Endothelial cell of umbilical vein (primary cell): ENCODE results near the gene PTPRU. TPM values are rescaled to one million over a fixed set of nuclear protein-coding genes. Genes with fewer than 3 reads are reported as not detected.

ENCODE experiments used
- BruUV-seq: library from RNA; stranded (reverse); fragments of 400-500 nt; replicated peaks from 2 replicates; lab custom pipeline; 2021; lab: Mats Ljungman, UMichigan
- CTCF ChIA-PET: fragments of 300-600, 350-600 bp; sonication (Branson Sonifier 250); formaldehyde crosslinking; loops from one replicate; lab custom pipeline; 2021; ENCODE audit warnings: antibody characterized with exemption, inconsistent platforms; lab: Charles Lee
- POLR2A ChIA-PET: fragments of 300-600, 350-600 bp; sonication (Branson Sonifier 250); formaldehyde crosslinking; loops from one replicate; lab custom pipeline; 2021; ENCODE audit warnings: antibody characterized with exemption, inconsistent platforms; lab: Charles Lee
- DNase-seq: peaks from one replicate; pipeline ENCODE4 v3.0.0-alpha.2; 2011; ENCODE audit warnings: low read depth, low spot score
- FAIRE-seq: peaks from 2 replicates; lab custom pipeline; 2011; peaks lifted over from hg19 to GRCh38; lab: Jason Lieb, UNC
- H2AFZ ChIP-seq: 2 replicates; pipeline ENCODE4 v1.6.0; 2012; ENCODE audit warnings: low read depth, low read length, control low read depth, inconsistent platforms
- H3K27ac ChIP-seq: 2 replicates; pipeline ENCODE4 v1.5.1; 2011; ENCODE audit warnings: low read depth, mild to moderate bottlenecking, control low read depth, low read length, moderate library complexity; ENCODE audit not compliant: insufficient read depth
- H3K27me3 ChIP-seq, 2 experiments: 2 replicates each; pipeline versions ENCODE4 v1.6.0 to v1.6.1; 2011; ENCODE audit warnings: low read length in 2 of 2, mixed read lengths in 1 of 2; ENCODE audit not compliant: control insufficient read depth in 2 of 2, insufficient read depth in 2 of 2
- H3K36me3 ChIP-seq, 2 experiments: 2 replicates in 1 of 2; 3 replicates in 1 of 2; pipeline ENCODE4 v1.5.1; 2011; ENCODE audit warnings: low read length in 2 of 2, mild to moderate bottlenecking in 1 of 2, moderate library complexity in 1 of 2; ENCODE audit not compliant: control insufficient read depth in 2 of 2, insufficient read depth in 2 of 2; ENCODE audit errors: extremely low read depth in 1 of 2
- H3K4me1 ChIP-seq: 3 replicates; pipeline ENCODE4 v1.5.1; 2011; ENCODE audit warnings: mild to moderate bottlenecking, low read length; ENCODE audit not compliant: control insufficient read depth, insufficient read depth; ENCODE audit errors: extremely low read depth
- H3K4me2 ChIP-seq: 2 replicates; pipeline ENCODE4 v1.6.1; 2011; ENCODE audit warnings: low read length, control low read depth, mixed read lengths; ENCODE audit not compliant: insufficient read depth
- H3K4me3 ChIP-seq, 3 experiments: fragments of 200-600 bp in 1 of 3; sonication (generic), shearing (Covaris generic) in 1 of 3; replicated peaks in 1 of 3; 2 replicates each; pipeline ENCODE4 v1.5.1; 2011 to 2016; ENCODE audit warnings: control low read depth in 3 of 3, low read length in 3 of 3, mild to moderate bottlenecking in 2 of 3, inconsistent platforms in 1 of 3, low read depth in 1 of 3, moderate library complexity in 1 of 3; ENCODE audit not compliant: insufficient read depth in 1 of 3
- H3K79me2 ChIP-seq: 2 replicates; pipeline ENCODE4 v1.6.0; 2012; ENCODE audit warnings: low read length, inconsistent platforms; ENCODE audit not compliant: control insufficient read depth, insufficient read depth
- H3K9ac ChIP-seq: replicated peaks from 2 replicates; pipeline ENCODE3; 2011; ENCODE audit warnings: low read length, control low read depth; ENCODE audit not compliant: insufficient read depth; ENCODE audit errors: extremely low read depth
- H3K9me1 ChIP-seq: replicated peaks from 3 replicates; pipeline ENCODE4 v1.6.0; 2011; ENCODE audit warnings: mild to moderate bottlenecking, low read length; ENCODE audit not compliant: control insufficient read depth, insufficient read depth; ENCODE audit errors: extremely low read depth
- H3K9me3 ChIP-seq: replicated peaks from 2 replicates; pipeline ENCODE4 v1.5.1; 2012; ENCODE audit warnings: low read length, inconsistent platforms; ENCODE audit not compliant: control insufficient read depth, insufficient read depth
- H4K20me1 ChIP-seq: replicated peaks from 2 replicates; pipeline ENCODE3; 2011; ENCODE audit warnings: mild to moderate bottlenecking, low read length; ENCODE audit not compliant: control insufficient read depth, insufficient read depth; ENCODE audit errors: extremely low read depth
- GATA2 ChIP-seq: IDR thresholded peaks from 2 replicates; pipeline ENCODE4 v1.7.0; 2011; ENCODE audit warnings: low read depth, mild to moderate bottlenecking, moderate library complexity, mixed read lengths, low read length; ENCODE audit not compliant: insufficient read length, insufficient read depth
- MYC ChIP-seq: IDR thresholded peaks from one replicate; pipeline ENCODE4 v1.6.1; 2011; ENCODE audit warnings: mild to moderate bottlenecking, low read depth, low read length
- POLR2A ChIP-seq: IDR thresholded peaks from 2 replicates; pipeline ENCODE4 v1.6.1; 2012; ENCODE audit warnings: low read depth, mild to moderate bottlenecking, control low read depth, low read length
- POLR2AphosphoS5 ChIP-seq: IDR thresholded peaks from 2 replicates; pipeline ENCODE4 v1.6.1; 2012; ENCODE audit warnings: low read depth, mild to moderate bottlenecking, control low read depth, low read length, moderate library complexity; ENCODE audit not compliant: insufficient read depth
- dilution Hi-C: fragments of 300-500 bp; cut with MboI; formaldehyde crosslinking; loops from one replicate; pipeline ENCODE4 v1.15.0; 2019; ENCODE audit warnings: low sequenced_read_pairs; ENCODE audit not compliant: extremely low pct_ligation_motif_present
- intact Hi-C: fragments of 100-400 bp; cut with micrococcal nuclease; formaldehyde crosslinking; loops from one replicate; pipeline ENCODE4 v1.10.0; 2022
- polyA plus RNA-seq, 4 experiments: library from polyadenylated mRNA; depleted of rRNA in 3 of 4; stranded (reverse) in 3 of 4; unstranded in 1 of 4; fragments of >200 nt; gene quantifications; 2 replicates each; pipeline versions ENCODE4 v1.2.1 to v1.2.3, GENCODE V29; 2011 to 2012; ENCODE audit warnings: missing spikeins in 1 of 4
- total RNA-seq: library from RNA; stranded (reverse); gene quantifications from 2 replicates; pipeline ENCODE4 v1.2.3, GENCODE V29; 2021
- TF ChIP-seq, protein P1 (sequence below), 2 donors: IDR thresholded peaks; 1 replicate in 1 of 2; 2 replicates in 1 of 2; pipeline ENCODE4 v1.5.1; 2011; ENCODE audit warnings: low read length in 2 of 2, mild to moderate bottlenecking in 2 of 2, moderate library complexity in 2 of 2, control low read depth in 1 of 2, inconsistent platforms in 1 of 2, low read depth in 1 of 2; ENCODE audit not compliant: insufficient read depth in 1 of 2; ENCODE audit errors: extremely low read depth in 1 of 2

PTPRU gene
- total and polyA plus RNA-seq, 2 donors (not counting 3 experiments of a cell fraction or from before 2014, with no cell fraction given): 0.58 to 2.6 TPM

DNA sequence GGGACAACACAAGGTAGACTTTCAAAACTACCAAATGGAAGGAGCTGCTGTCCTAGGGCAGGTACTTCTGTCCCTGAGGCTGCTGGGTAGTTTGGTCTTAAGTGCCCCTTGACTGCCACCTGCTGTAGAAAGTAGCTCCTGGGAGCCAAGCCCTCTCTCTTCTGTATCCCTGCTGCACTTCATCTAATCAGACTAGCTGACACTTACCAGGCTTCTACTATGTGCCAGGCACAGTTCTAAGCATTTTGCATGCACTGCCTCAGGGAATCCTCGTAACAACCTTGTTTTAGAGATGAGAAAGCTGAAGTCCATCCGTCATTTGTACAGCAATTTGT, 38.8 kb upstream of the PTPRU start:
- no peak overlapping the region for H2AFZ ChIP-seq
- no peak overlapping the region for H3K27ac ChIP-seq
- intact Hi-C loops (loop anchor here (1.0 kb wide), 1 partner anchor 315 kb away; no protein-coding TSS in a partner anchor), dilution Hi-C loops (no loop called here)
- no peaks in the 10 kb centered on the region for H4K20me1 ChIP-seq
- FAIRE-seq (peak; percentile 76), DNase-seq (peak; percentile 39)
- TF ChIP-seq POLR2AphosphoS5: no peak
- TF ChIP-seq, protein P1, sequence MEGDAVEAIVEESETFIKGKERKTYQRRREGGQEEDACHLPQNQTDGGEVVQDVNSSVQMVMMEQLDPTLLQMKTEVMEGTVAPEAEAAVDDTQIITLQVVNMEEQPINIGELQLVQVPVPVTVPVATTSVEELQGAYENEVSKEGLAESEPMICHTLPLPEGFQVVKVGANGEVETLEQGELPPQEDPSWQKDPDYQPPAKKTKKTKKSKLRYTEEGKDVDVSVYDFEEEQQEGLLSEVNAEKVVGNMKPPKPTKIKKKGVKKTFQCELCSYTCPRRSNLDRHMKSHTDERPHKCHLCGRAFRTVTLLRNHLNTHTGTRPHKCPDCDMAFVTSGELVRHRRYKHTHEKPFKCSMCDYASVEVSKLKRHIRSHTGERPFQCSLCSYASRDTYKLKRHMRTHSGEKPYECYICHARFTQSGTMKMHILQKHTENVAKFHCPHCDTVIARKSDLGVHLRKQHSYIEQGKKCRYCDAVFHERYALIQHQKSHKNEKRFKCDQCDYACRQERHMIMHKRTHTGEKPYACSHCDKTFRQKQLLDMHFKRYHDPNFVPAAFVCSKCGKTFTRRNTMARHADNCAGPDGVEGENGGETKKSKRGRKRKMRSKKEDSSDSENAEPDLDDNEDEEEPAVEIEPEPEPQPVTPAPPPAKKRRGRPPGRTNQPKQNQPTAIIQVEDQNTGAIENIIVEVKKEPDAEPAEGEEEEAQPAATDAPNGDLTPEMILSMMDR (IDR thresholded peaks at IDR 0.05; ENCODE audit: extremely low read depth in 1 of 2, insufficient read depth in 1 of 2, low read depth in 1 of 2, low read length in 2 of 2): peak; percentile 24 to 51
- ChIA-PET CTCF (interaction anchor here (0.6 to 2.6 kb wide), 10 partner anchors 11 to 721 kb away, joined by 3 to 48 read pairs (median 4); partner anchors contain the start of gene SRSF4), POLR2A (interaction anchor here (1.3 to 2.4 kb wide), 2 partner anchors 16 to 58 kb away, joined by 5 to 7 read pairs; partner anchors contain the start of gene SRSF4)
- H3K9me1 ChIP-seq: no peaks in the 10 kb centered on the region
- H3K27me3 ChIP-seq: no peaks in the 10 kb centered on the region
- H3K79me2 ChIP-seq: no peaks in the 10 kb centered on the region
- BruUV-seq: no TSS peak
- no peaks in the 10 kb centered on the region for H3K9me3 ChIP-seq
- H3K4me1 ChIP-seq: peaks cover 8% of the 10 kb centered on the region
- no peak overlapping the region for H3K4me2 ChIP-seq
- no peak overlapping the region for H3K9ac ChIP-seq
- no peak overlapping the region for H3K4me3 ChIP-seq
- peaks cover 6% of the 10 kb centered on the region in 2 experiments for H3K36me3 ChIP-seq

DNA sequence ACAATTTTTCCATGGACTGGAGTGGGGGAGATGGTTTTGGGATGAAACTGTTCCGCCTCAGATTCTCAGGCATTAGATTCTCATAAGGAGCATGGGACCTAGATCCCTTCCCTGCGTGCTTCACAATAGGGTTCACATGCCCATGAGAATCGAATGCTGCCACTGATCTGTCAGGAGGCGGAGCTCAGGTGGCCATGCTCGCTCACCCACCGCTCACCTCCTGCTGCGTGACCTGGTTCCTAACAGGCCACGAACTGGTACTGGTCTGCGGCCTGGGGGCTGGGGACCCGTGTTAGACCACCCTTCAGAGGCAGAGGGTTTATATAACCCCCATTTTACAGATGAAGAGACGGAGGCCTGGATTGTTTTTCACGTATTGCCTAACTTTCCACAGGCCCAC, 38.3 kb upstream of the PTPRU start:
- no peak for TF ChIP-seq POLR2A
- no peak for TF ChIP-seq GATA2
- no peak for TF ChIP-seq MYC
- Histone ChIP-seq H3K27ac (no peak overlapping the region), H3K9me1 (no peaks in the 10 kb centered on the region), H3K79me2 (no peaks in the 10 kb centered on the region), H4K20me1 (no peaks in the 10 kb centered on the region), H3K4me2 (no peak overlapping the region), H2AFZ (no peak overlapping the region), H3K4me3 (no peak overlapping the region), H3K9me3 (no peaks in the 10 kb centered on the region), H3K36me3 (peaks cover 6% of the 10 kb centered on the region in 2 experiments), H3K9ac (no peak overlapping the region), H3K4me1 (peaks cover 10% of the 10 kb centered on the region), H3K27me3 (no peaks in the 10 kb centered on the region)
- DNase-seq: no peak
- intact Hi-C loops (loop anchor here (1.0 kb wide), 1 partner anchor 316 kb away; no protein-coding TSS in a partner anchor), dilution Hi-C loops (no loop called here)
- CTCF ChIA-PET: interaction anchor here (0.8 to 2.6 kb wide), 10 partner anchors 11 to 321 kb away, joined by 3 to 48 read pairs (median 4); partner anchors contain the start of gene SRSF4
- no peak for FAIRE-seq
- no TSS peak for BruUV-seq
- POLR2A ChIA-PET: interaction anchor here (1.3 to 2.4 kb wide), 2 partner anchors 16 to 58 kb away, joined by 5 to 7 read pairs; partner anchors contain the start of gene SRSF4
